ENCODE results near the gene TEX261. TPM values are rescaled to one million over a fixed set of nuclear protein-coding genes. Genes with fewer than 3 reads are reported as not detected.
A peak's percentile ranks its signal among the peaks of the same experiment; 100 is the strongest.
"Not testable (repeated sequence)": the region's sequence is repeated elsewhere in the genome, so short reads cannot be mapped to it uniquely, and the experiment has no call there.

The TEX261 gene
- total RNA-seq, 1 donor from 2014 or later: 50.0 TPM

DNA sequence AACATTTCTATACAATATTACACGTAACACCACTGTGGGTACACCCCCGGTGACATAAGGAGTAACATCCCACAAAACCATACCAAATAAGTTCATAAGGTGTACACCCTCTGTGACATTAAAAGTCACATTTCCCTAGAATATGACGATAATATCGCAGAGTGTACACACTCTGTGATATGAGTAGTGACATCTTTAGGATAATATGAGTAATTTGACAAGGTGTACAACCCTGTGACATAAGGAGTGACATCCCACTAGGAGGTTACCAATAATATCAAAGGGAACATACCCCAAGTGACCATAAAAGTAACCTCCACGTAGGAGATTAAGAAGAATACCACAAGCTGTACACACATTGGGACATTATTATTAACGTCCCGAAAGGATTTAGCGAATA, 24.0 kb upstream of the TEX261 start:
- DNase-seq (ENCODE audit: extremely low spot score, unreplicated experiment): no peak
- TF ChIP-seq, protein P1, sequence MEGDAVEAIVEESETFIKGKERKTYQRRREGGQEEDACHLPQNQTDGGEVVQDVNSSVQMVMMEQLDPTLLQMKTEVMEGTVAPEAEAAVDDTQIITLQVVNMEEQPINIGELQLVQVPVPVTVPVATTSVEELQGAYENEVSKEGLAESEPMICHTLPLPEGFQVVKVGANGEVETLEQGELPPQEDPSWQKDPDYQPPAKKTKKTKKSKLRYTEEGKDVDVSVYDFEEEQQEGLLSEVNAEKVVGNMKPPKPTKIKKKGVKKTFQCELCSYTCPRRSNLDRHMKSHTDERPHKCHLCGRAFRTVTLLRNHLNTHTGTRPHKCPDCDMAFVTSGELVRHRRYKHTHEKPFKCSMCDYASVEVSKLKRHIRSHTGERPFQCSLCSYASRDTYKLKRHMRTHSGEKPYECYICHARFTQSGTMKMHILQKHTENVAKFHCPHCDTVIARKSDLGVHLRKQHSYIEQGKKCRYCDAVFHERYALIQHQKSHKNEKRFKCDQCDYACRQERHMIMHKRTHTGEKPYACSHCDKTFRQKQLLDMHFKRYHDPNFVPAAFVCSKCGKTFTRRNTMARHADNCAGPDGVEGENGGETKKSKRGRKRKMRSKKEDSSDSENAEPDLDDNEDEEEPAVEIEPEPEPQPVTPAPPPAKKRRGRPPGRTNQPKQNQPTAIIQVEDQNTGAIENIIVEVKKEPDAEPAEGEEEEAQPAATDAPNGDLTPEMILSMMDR (conservative IDR thresholded peaks at IDR 0.05): no peak
- H3K4me3 Mint-ChIP-seq: no peak overlapping the region
- H3K4me1 Mint-ChIP-seq (ENCODE audit: unreplicated experiment): no peaks in the 10 kb centered on the region
- H3K36me3 Mint-ChIP-seq: no peaks in the 10 kb centered on the region
- H3K27ac Mint-ChIP-seq: no peak overlapping the region
- no peaks in the 10 kb centered on the region for H3K9me3 Mint-ChIP-seq
- H3K27me3 Mint-ChIP-seq: peaks cover 5% of the 10 kb centered on the region

DNA sequence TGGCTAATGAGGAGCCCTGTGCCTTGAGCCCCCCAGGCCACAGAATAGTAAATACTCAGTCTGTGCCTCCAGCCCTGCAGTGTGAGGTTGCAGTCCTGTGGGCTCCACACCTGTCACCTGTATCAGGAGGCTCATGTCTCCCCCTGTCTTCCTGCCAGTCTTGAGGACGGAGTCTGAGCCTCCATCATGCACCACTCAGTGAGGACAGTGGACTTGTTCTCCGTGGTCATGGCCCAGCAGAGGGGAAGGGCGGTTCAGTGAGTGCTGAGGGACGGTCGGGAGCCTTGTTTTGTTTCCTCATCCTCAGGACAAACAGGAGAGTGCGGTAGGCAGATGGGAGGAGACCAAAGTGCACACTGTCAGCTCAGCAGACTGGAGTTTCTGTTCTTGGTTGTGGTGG, 17.1 kb upstream of the TEX261 start:
- not testable (repeated sequence) for H3K4me3 Mint-ChIP-seq; H3K36me3 Mint-ChIP-seq; H3K4me1 Mint-ChIP-seq (ENCODE audit: unreplicated experiment); DNase-seq (ENCODE audit: extremely low spot score, unreplicated experiment); H3K9me3 Mint-ChIP-seq; H3K27ac Mint-ChIP-seq
- H3K27me3 Mint-ChIP-seq: peaks cover 24% of the 10 kb centered on the region

DNA sequence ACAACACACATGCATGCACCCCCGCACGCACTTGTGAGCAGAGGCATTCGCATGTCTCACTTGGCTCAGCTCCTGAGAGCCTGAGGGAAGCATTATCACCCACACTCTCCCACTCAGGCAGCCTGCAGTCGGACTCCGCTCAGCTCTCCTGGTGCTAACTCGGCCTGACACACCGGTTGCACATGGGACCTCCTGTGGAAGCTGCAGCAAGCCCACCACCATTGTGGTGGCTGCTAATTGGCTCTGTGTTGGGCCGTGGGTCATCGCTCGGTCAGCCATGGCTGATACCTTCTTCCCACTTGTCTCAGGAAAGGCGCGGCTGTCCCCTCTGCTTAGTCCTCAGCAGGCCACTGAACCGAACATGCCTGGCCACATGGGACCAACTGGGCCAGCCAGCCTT, 13.7 kb upstream of the TEX261 start:
- Mint-ChIP-seq H3K36me3 (no peaks in the 10 kb centered on the region), H3K27ac (no peak overlapping the region), H3K9me3 (no peaks in the 10 kb centered on the region), H3K4me3 (no peak overlapping the region), H3K4me1 (ENCODE audit: unreplicated experiment) (no peaks in the 10 kb centered on the region), H3K27me3 (peaks cover 30% of the 10 kb centered on the region)
- TF ChIP-seq, protein P1 (conservative IDR thresholded peaks at IDR 0.05): no peak
- DNase-seq (ENCODE audit: extremely low spot score, unreplicated experiment): no peak

DNA sequence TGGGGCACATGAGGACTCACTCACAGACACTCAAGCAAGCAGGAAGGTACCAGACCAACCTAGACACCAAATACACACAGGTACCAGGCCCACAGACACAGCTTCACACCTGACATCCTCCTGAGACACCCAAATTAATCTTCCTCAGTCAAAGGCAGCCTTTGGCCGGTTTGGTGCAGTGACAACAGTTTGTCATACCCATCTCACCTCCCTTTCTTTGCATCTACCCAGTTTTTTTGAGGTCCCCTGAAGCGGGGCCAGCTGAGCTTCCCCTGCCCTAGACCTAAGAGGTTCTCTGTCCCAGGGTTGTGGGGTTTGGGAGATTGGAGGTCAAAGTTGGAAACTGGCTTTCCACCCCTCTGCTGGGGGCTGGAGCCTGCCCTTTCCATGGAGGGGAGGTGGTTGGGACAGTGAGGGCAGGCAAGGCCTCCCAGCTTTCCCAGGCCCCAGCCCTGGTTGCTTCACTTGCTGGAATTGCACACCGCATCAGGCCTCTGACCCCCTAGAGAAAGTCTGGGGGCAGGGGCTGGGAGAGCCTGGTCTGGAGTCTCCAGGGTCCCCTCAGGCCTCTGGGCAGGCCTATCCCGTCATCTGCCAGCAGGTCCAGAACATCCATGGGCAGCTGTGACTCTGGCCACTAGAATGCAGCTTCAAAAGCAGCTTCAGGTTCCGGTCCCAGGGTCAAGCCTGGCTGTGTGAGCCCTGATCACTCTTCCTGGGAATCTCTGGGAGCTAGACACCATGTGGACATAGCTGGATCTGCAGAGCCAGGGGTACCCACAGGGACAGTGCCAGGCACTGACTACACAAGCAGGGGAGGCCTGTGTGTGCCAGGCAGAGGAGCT, 12.5 kb upstream of the TEX261 start:
- Mint-ChIP-seq H3K36me3 (no peaks in the 10 kb centered on the region), H3K27ac (no peak overlapping the region), H3K4me1 (ENCODE audit: unreplicated experiment) (no peaks in the 10 kb centered on the region), H3K9me3 (no peaks in the 10 kb centered on the region), H3K4me3 (no peak overlapping the region), H3K27me3 (peaks cover 28% of the 10 kb centered on the region)
- DNase-seq (ENCODE audit: extremely low spot score, unreplicated experiment): no peak
- TF ChIP-seq, protein P1 (conservative IDR thresholded peaks at IDR 0.05): no peak

DNA sequence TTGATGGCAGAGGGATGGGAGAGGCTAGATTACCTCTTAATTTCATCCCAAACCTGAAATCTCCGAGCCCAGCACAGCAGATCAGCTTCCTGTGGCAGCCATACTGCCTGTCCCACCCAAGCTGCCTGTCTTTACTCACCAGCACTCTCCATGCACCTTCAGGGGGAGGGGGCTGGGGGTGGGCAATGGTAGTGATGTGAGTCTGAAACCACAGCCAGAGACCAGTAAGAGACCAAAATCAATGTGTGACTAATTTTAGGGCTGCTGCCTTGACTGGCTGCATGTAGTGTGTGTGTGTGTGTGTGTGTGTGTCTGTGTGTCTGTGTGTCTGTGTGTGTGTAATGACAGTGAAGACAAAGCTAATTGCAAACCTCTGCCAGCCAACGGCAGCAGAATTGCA, 11.7 kb upstream of the TEX261 start:
- no peak for DNase-seq (ENCODE audit: extremely low spot score, unreplicated experiment)
- peaks cover 21% of the 10 kb centered on the region for H3K27me3 Mint-ChIP-seq
- TF ChIP-seq, protein P1 (conservative IDR thresholded peaks at IDR 0.05): no peak
- H3K4me1 Mint-ChIP-seq (ENCODE audit: unreplicated experiment): peaks cover 4% of the 10 kb centered on the region
- no peaks in the 10 kb centered on the region for H3K9me3 Mint-ChIP-seq
- no peaks in the 10 kb centered on the region for H3K36me3 Mint-ChIP-seq
- no peak overlapping the region for H3K4me3 Mint-ChIP-seq
- no peak overlapping the region for H3K27ac Mint-ChIP-seq

DNA sequence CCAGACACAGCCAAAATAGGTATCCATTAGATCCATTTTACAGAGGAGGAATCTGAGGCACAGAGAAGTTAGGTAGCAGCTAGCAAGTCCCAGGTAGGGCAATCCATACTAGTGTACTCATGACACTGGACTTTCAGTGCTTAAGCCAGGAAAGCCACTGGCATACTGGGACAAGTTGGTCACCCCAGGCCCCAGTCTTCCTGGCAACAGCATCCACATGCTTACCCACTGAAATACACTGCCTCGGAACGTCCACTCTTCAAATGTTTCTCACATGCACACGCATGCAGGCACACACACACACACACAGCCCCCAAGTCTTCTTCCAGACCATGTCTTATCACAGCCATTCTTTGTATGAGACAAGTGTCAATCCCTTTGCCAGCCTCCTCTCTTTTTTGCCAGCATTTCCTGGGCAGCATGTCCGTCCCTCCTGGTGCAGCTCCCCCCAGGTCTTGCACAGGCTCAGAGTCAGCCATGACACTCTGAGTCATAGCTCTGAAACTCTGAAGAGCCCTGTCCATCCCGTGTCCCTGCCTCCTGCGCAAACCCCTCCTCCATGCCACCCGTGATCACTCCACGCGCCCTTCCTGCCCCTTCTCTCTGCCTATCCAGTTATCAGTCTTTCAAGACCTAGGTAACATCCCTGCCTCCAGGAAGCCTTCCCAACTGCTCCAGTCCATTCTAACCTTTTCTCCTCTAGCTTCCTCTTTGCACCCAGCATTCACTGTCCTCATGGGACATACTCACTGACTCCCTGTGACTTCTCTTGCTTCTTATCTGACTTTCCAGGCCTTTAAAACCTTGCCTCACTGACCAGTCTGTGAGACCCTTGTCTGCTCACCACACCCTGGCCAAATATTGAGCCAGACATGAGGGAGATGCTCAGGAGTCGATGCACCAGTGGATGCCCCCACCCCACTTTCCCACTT, 10.9 kb upstream of the TEX261 start:
- H3K4me1 Mint-ChIP-seq (ENCODE audit: unreplicated experiment): peaks cover 4% of the 10 kb centered on the region
- peaks cover 21% of the 10 kb centered on the region for H3K27me3 Mint-ChIP-seq
- H3K9me3 Mint-ChIP-seq: no peaks in the 10 kb centered on the region
- no peak overlapping the region for H3K27ac Mint-ChIP-seq
- peak; percentile 45 for DNase-seq (ENCODE audit: extremely low spot score, unreplicated experiment)
- H3K36me3 Mint-ChIP-seq: no peaks in the 10 kb centered on the region
- TF ChIP-seq, protein P1 (conservative IDR thresholded peaks at IDR 0.05): no peak
- no peak overlapping the region for H3K4me3 Mint-ChIP-seq

All from type B pancreatic cell (in vitro differentiated cells).